Neural cell (in vitro differentiated cells): Measurements from ENCODE around the gene PTRH1. TPM values are rescaled to one million over a fixed set of nuclear protein-coding genes. Genes with fewer than 3 reads are reported as not detected.

ENCODE experiments used
- H2AFZ ChIP-seq: fragments of 200-600, 300-800 bp; sonication (generic), shearing (Covaris generic); 2 replicates; pipeline ENCODE4 v1.6.0; 2014; ENCODE audit warnings: low read depth, mild to moderate bottlenecking, antibody characterized with exemption, low read length, moderate library complexity
- H3F3A ChIP-seq: fragments of 200-600 bp; shearing (Covaris generic); 2 replicates; pipeline ENCODE4 v1.6.1; 2016; ENCODE audit warnings: mild to moderate bottlenecking, moderate library complexity, mixed read lengths, antibody characterized with exemption, low read length; ENCODE audit not compliant: insufficient read depth, poor library complexity, severe bottlenecking
- H3K27ac ChIP-seq: fragments of 200-600, 300-800 bp; sonication (generic), shearing (Covaris generic); 2 replicates; pipeline ENCODE4 v1.5.1; 2014; ENCODE audit warnings: mild to moderate bottlenecking, low read length, moderate library complexity
- H3K27me3 ChIP-seq: fragments of 300-800, 200-600 bp; sonication (generic), shearing (Covaris generic); 2 replicates; pipeline ENCODE4 v1.6.0; 2014; ENCODE audit warnings: mild to moderate bottlenecking, low read depth, low read length, moderate library complexity; ENCODE audit not compliant: insufficient read depth
- H3K36me3 ChIP-seq: fragments of 300-800, 200-600 bp; sonication (generic), shearing (Covaris generic); 2 replicates; pipeline ENCODE4 v1.5.1; 2014; ENCODE audit warnings: mild to moderate bottlenecking, antibody characterized with exemption, low read length, moderate library complexity; ENCODE audit not compliant: insufficient read depth
- H3K4me2 ChIP-seq: fragments of 300-800, 200-600 bp; sonication (generic), shearing (Covaris generic); 2 replicates; pipeline ENCODE4 v1.6.0; 2014; ENCODE audit warnings: mild to moderate bottlenecking, low read length
- H3K4me3 ChIP-seq: fragments of 300-800, 200-600 bp; sonication (generic), shearing (Covaris generic); 2 replicates; pipeline ENCODE4 v1.5.1; 2014; ENCODE audit warnings: mild to moderate bottlenecking, low read length, moderate library complexity
- H3K79me2 ChIP-seq: fragments of 200-600 bp; shearing (Covaris generic); replicated peaks from 2 replicates; pipeline ENCODE4 v1.6.0; 2014; ENCODE audit warnings: mild to moderate bottlenecking, low read length, moderate library complexity; ENCODE audit not compliant: insufficient read depth
- H3K9ac ChIP-seq: fragments of 300-800, 200-600 bp; sonication (generic), shearing (Covaris generic); 2 replicates; pipeline ENCODE4 v1.6.1; 2016; ENCODE audit warnings: mild to moderate bottlenecking, low read length, mixed read lengths
- H3K9me2 ChIP-seq: fragments of 200-600 bp; shearing (Covaris generic); 2 replicates; pipeline ENCODE4 v1.6.1; 2016; ENCODE audit warnings: mild to moderate bottlenecking, low read length, mixed read lengths; ENCODE audit not compliant: insufficient read depth
- H3K9me3 ChIP-seq: fragments of 200-600, 300-800 bp; sonication (generic), shearing (Covaris generic); 2 replicates; pipeline ENCODE4 v1.6.1; 2016; ENCODE audit warnings: mild to moderate bottlenecking, mixed run types, low read length, moderate library complexity, mixed read lengths
- H4K20me1 ChIP-seq: fragments of 200-600 bp; shearing (Covaris generic); 2 replicates; pipeline ENCODE4 v1.6.1; 2016; ENCODE audit warnings: mild to moderate bottlenecking, mixed run types; ENCODE audit not compliant: insufficient read depth
- EP300 ChIP-seq: fragments of 450-650 bp; conservative IDR thresholded peaks from 2 replicates; pipeline ENCODE4 v1.6.1; 2014; ENCODE audit warnings: antibody characterized with exemption, mild to moderate bottlenecking, moderate library complexity; ENCODE audit not compliant: poor library complexity, severe bottlenecking
- EZH2 ChIP-seq: fragments of 200-600, 300-800 bp; shearing (Covaris generic), sonication (generic); IDR thresholded peaks from 2 replicates; pipeline ENCODE4 v1.6.1; 2014; ENCODE audit warnings: antibody characterized with exemption, low read length, borderline replicate concordance, mild to moderate bottlenecking; ENCODE audit not compliant: insufficient read depth, poor library complexity, severe bottlenecking
- MXI1 ChIP-seq: fragments of 450-650 bp; conservative IDR thresholded peaks from 2 replicates; pipeline ENCODE4 v1.6.1; 2014; ENCODE audit warnings: antibody characterized with exemption, mild to moderate bottlenecking; ENCODE audit not compliant: poor library complexity, severe bottlenecking
- POLR2AphosphoS5 ChIP-seq: IDR thresholded peaks from 2 replicates; pipeline ENCODE4 v1.6.1; 2012
- RAD21 ChIP-seq: fragments of 450-650 bp; conservative IDR thresholded peaks from 2 replicates; pipeline ENCODE4 v1.6.1; 2014; ENCODE audit warnings: antibody characterized with exemption, mild to moderate bottlenecking, moderate library complexity
- SMC3 ChIP-seq: fragments of 450-650 bp; conservative IDR thresholded peaks from 2 replicates; pipeline ENCODE4 v1.6.1; 2014; ENCODE audit warnings: antibody characterized with exemption, mild to moderate bottlenecking, moderate library complexity; ENCODE audit not compliant: poor library complexity
- TAF1 ChIP-seq: IDR thresholded peaks from 2 replicates; pipeline ENCODE4 v1.6.1; 2012; ENCODE audit warnings: low read depth
- polyA plus RNA-seq: library from polyadenylated mRNA; depleted of rRNA; stranded (reverse); fragments of >200 nt; gene quantifications from 2 replicates; pipeline ENCODE4 v1.2.3, GENCODE V29; 2014
- TF ChIP-seq, protein P1 (sequence below): fragments of 450-650 bp; IDR thresholded peaks from 2 replicates; pipeline ENCODE4 v1.5.1; 2014; ENCODE audit warnings: antibody characterized with exemption, mild to moderate bottlenecking, moderate library complexity; ENCODE audit not compliant: poor library complexity, severe bottlenecking
- TF ChIP-seq, protein P2 (sequence below): IDR thresholded peaks from 2 replicates; pipeline ENCODE4 v1.6.1; 2012; ENCODE audit warnings: borderline replicate concordance

The PTRH1 gene
- polyA plus RNA-seq, 1 donor from 2014 or later, result 20.0 TPM

DNA sequence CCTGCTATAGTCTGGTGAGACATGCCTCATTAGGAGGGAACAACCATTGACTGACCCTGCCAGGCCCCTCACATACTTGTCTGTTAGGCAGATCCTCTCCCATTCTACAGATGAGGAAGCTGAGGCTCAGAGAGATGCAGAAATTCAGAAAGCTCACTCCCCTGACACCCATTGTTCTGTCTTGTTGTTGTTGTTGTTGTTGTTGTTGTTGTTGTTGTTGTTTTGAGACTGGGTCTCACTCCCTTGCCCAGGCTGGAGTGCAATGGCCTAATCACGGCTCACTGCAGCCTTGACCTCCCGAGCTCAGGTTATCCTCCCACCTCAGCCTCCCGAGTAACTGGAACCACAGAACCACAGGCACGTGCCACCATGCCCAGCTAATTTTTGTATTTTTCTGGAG is 21.8 kb downstream of the PTRH1 start:
- no peak overlapping the region for H3K27ac ChIP-seq
- no peaks in the 10 kb centered on the region for H3K27me3 ChIP-seq
- no peak for TF ChIP-seq MXI1
- TF ChIP-seq, protein P1, sequence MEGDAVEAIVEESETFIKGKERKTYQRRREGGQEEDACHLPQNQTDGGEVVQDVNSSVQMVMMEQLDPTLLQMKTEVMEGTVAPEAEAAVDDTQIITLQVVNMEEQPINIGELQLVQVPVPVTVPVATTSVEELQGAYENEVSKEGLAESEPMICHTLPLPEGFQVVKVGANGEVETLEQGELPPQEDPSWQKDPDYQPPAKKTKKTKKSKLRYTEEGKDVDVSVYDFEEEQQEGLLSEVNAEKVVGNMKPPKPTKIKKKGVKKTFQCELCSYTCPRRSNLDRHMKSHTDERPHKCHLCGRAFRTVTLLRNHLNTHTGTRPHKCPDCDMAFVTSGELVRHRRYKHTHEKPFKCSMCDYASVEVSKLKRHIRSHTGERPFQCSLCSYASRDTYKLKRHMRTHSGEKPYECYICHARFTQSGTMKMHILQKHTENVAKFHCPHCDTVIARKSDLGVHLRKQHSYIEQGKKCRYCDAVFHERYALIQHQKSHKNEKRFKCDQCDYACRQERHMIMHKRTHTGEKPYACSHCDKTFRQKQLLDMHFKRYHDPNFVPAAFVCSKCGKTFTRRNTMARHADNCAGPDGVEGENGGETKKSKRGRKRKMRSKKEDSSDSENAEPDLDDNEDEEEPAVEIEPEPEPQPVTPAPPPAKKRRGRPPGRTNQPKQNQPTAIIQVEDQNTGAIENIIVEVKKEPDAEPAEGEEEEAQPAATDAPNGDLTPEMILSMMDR, result no peak
- no peak for TF ChIP-seq POLR2AphosphoS5
- no peak for TF ChIP-seq SMC3
- TF ChIP-seq RAD21, result no peak
- TF ChIP-seq, protein P2, sequence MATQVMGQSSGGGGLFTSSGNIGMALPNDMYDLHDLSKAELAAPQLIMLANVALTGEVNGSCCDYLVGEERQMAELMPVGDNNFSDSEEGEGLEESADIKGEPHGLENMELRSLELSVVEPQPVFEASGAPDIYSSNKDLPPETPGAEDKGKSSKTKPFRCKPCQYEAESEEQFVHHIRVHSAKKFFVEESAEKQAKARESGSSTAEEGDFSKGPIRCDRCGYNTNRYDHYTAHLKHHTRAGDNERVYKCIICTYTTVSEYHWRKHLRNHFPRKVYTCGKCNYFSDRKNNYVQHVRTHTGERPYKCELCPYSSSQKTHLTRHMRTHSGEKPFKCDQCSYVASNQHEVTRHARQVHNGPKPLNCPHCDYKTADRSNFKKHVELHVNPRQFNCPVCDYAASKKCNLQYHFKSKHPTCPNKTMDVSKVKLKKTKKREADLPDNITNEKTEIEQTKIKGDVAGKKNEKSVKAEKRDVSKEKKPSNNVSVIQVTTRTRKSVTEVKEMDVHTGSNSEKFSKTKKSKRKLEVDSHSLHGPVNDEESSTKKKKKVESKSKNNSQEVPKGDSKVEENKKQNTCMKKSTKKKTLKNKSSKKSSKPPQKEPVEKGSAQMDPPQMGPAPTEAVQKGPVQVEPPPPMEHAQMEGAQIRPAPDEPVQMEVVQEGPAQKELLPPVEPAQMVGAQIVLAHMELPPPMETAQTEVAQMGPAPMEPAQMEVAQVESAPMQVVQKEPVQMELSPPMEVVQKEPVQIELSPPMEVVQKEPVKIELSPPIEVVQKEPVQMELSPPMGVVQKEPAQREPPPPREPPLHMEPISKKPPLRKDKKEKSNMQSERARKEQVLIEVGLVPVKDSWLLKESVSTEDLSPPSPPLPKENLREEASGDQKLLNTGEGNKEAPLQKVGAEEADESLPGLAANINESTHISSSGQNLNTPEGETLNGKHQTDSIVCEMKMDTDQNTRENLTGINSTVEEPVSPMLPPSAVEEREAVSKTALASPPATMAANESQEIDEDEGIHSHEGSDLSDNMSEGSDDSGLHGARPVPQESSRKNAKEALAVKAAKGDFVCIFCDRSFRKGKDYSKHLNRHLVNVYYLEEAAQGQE, result no peak
- TF ChIP-seq EP300, result no peak
- TF ChIP-seq TAF1, result no peak
- no peak for TF ChIP-seq EZH2
- H3K9ac ChIP-seq, result no peak overlapping the region
- H3K4me3 ChIP-seq, result no peak overlapping the region
- no peaks in the 10 kb centered on the region for H3F3A ChIP-seq
- H3K36me3 ChIP-seq, result no peaks in the 10 kb centered on the region
- no peaks in the 10 kb centered on the region for H4K20me1 ChIP-seq
- H3K9me3 ChIP-seq, result no peaks in the 10 kb centered on the region
- no peaks in the 10 kb centered on the region for H3K9me2 ChIP-seq
- H3K4me2 ChIP-seq, result no peak overlapping the region
- H3K79me2 ChIP-seq, result no peaks in the 10 kb centered on the region
- H2AFZ ChIP-seq, result no peak overlapping the region

DNA sequence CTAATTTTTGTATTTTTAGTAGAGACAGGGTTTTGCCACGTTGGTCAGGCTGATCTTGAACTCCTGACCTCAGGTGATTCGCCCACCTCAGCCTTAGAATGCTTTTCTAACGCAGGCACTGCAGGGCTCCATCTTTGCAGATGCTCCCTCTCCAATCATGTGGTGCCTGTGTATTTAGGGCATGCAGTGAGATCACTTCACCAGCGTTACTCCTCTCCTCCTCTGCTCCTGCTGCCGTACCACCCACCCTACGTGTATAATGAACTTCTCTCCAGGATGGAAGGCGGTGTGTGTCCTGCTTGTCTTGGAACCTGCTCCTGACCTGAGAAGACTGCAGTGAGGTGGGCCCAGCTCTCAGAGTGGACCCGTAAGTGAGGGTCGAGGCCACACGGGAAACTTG is 22.3 kb downstream of the PTRH1 start:
- H4K20me1 ChIP-seq, result no peaks in the 10 kb centered on the region
- H3K9me2 ChIP-seq, result no peaks in the 10 kb centered on the region
- H3K4me3 ChIP-seq, result no peak overlapping the region
- H3K27ac ChIP-seq, result no peak overlapping the region
- no peak overlapping the region for H3K9ac ChIP-seq
- TF ChIP-seq RAD21, result no peak
- H3K79me2 ChIP-seq, result no peaks in the 10 kb centered on the region
- H3F3A ChIP-seq, result no peaks in the 10 kb centered on the region
- H3K4me2 ChIP-seq, result no peak overlapping the region
- no peak overlapping the region for H2AFZ ChIP-seq
- H3K27me3 ChIP-seq, result no peaks in the 10 kb centered on the region
- no peaks in the 10 kb centered on the region for H3K9me3 ChIP-seq
- no peaks in the 10 kb centered on the region for H3K36me3 ChIP-seq

DNA sequence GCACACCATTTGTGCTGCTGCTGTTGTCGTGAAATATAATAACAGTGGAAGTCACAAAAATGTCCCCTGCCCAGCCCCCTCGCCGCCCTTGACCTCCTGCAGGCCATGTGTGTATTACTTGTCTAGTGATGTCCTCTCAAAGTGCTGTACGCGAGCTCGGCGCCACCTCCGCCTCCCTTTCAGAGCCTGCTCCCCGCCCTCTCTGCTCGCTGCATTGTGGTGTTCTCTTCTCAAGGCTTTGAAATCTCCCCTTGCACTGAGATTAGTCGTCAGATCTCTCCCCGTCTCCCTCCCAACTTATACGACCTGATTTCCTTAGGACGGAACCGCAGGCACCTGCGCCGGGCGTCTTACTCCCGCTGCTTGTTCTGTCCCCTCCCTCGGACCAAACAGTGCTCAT is 23.4 kb downstream of the PTRH1 start:
- Histone ChIP-seq H3F3A (no peaks in the 10 kb centered on the region), H3K79me2 (no peaks in the 10 kb centered on the region), H3K9me2 (no peaks in the 10 kb centered on the region), H3K36me3 (no peaks in the 10 kb centered on the region), H3K27me3 (no peaks in the 10 kb centered on the region), H4K20me1 (no peaks in the 10 kb centered on the region), H3K4me3 (no peak overlapping the region), H3K4me2 (no peak overlapping the region), H2AFZ (no peak overlapping the region), H3K27ac (no peak overlapping the region), H3K9ac (no peak overlapping the region), H3K9me3 (no peaks in the 10 kb centered on the region)
- TF ChIP-seq MXI1 (no peak), EP300 (no peak), RAD21 (no peak), POLR2AphosphoS5 (no peak), TAF1 (no peak), SMC3 (no peak), EZH2 (no peak)
- TF ChIP-seq, protein P1, result no peak
- TF ChIP-seq, protein P2, result no peak
